Measurements from ENCODE around the gene GALNTL6. TPM values are rescaled to one million over a fixed set of nuclear protein-coding genes. Genes with fewer than 3 reads are reported as not detected.

Gene GALNTL6
- total RNA-seq, 1 donor from 2014 or later, result not detected

GRCh38 chr4:172809319-172809718 lies 996.1 kb downstream of the GALNTL6 start:
- DNase-seq (ENCODE audit: low read depth), result peak; percentile 11

GRCh38 chr4:172813359-172813923 lies 1000.2 kb downstream of the GALNTL6 start:
- DNase-seq (ENCODE audit: low read depth), result peak; percentile 64

GRCh38 chr4:172815499-172816164 lies 1002.4 kb downstream of the GALNTL6 start:
- DNase-seq (ENCODE audit: low read depth), result no peak

- DNase-seq (ENCODE audit: low read depth), result no peak
Observed at GRCh38 chr4:172818901-172819300, 1005.7 kb downstream of the GALNTL6 start.

GRCh38 chr4:172819353-172819752 lies 1006.1 kb downstream of the GALNTL6 start:
- DNase-seq (ENCODE audit: low read depth), result peak; percentile 51

GRCh38 chr4:172822331-172822730 lies 1009.1 kb downstream of the GALNTL6 start:
- DNase-seq (ENCODE audit: low read depth), result peak; percentile 73

GRCh38 chr4:172826346-172826745 lies 1013.1 kb downstream of the GALNTL6 start:
- peak; percentile 52 for DNase-seq (ENCODE audit: low read depth)

GRCh38 chr4:172826861-172827260 lies 1013.7 kb downstream of the GALNTL6 start:
- DNase-seq (ENCODE audit: low read depth), result no peak

- peak; percentile 19 for DNase-seq (ENCODE audit: low read depth)
Observed at GRCh38 chr4:172830295-172830764, 1017.1 kb downstream of the GALNTL6 start.

- DNase-seq (ENCODE audit: low read depth), result no peak
Observed at GRCh38 chr4:172836661-172837060, 1023.5 kb downstream of the GALNTL6 start.

- no peak for DNase-seq (ENCODE audit: low read depth)
Observed at GRCh38 chr4:172838111-172838510, 1024.9 kb downstream of the GALNTL6 start.

- no peak for DNase-seq (ENCODE audit: low read depth)
Observed at GRCh38 chr4:172838943-172839342, 1025.7 kb downstream of the GALNTL6 start.

- no peak for DNase-seq (ENCODE audit: low read depth)
Observed at GRCh38 chr4:172842779-172843178, 1029.6 kb downstream of the GALNTL6 start.

GRCh38 chr4:172843192-172843591 lies 1030.0 kb downstream of the GALNTL6 start:
- no peak for DNase-seq (ENCODE audit: low read depth)

GRCh38 chr4:172844556-172844955 lies 1031.4 kb downstream of the GALNTL6 start:
- no peak for DNase-seq (ENCODE audit: low read depth)

GRCh38 chr4:172845281-172845680 lies 1032.1 kb downstream of the GALNTL6 start:
- no peak for DNase-seq (ENCODE audit: low read depth)

- DNase-seq (ENCODE audit: low read depth), result peak; percentile 98
Observed at GRCh38 chr4:172850838-172851237, 1037.6 kb downstream of the GALNTL6 start.

- peak; percentile 41 for DNase-seq (ENCODE audit: low read depth)
Observed at GRCh38 chr4:172851534-172851933, 1038.3 kb downstream of the GALNTL6 start.

- no peak for DNase-seq (ENCODE audit: low read depth)
Observed at GRCh38 chr4:172857026-172857425, 1043.8 kb downstream of the GALNTL6 start.

- DNase-seq (ENCODE audit: low read depth), result no peak
Observed at GRCh38 chr4:172858731-172859230, 1045.6 kb downstream of the GALNTL6 start.

- no peak for DNase-seq (ENCODE audit: low read depth)
Observed at GRCh38 chr4:172865103-172865502, 1051.9 kb downstream of the GALNTL6 start.

GRCh38 chr4:172865531-172866127 lies 1052.4 kb downstream of the GALNTL6 start:
- no peak for DNase-seq (ENCODE audit: low read depth)

GRCh38 chr4:172866421-172866820 lies 1053.2 kb downstream of the GALNTL6 start:
- DNase-seq (ENCODE audit: low read depth), result no peak

Measured in renal cortical epithelial cell (primary cell).